ENCODE results near the gene DLG2.

Gene DLG2

DNA sequence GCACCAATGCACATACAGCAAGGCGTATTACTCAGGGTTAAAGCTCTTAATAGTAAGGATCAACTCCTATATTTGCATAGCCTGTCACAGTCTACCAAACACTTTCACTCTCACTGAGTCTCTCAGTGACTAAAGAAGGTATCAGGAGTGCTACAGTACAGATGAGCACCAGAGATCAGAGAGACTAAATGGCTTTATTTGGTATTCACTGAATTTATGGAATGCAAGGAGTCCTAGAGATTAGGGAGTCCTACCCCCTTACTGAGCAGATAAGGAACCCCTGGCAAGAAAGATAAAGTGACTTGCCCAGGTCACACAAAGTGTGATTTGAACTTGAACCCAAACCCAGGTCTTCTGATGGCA is 1944.6 kb downstream of the DLG2 start:
- no peak for DNase-seq

DNA sequence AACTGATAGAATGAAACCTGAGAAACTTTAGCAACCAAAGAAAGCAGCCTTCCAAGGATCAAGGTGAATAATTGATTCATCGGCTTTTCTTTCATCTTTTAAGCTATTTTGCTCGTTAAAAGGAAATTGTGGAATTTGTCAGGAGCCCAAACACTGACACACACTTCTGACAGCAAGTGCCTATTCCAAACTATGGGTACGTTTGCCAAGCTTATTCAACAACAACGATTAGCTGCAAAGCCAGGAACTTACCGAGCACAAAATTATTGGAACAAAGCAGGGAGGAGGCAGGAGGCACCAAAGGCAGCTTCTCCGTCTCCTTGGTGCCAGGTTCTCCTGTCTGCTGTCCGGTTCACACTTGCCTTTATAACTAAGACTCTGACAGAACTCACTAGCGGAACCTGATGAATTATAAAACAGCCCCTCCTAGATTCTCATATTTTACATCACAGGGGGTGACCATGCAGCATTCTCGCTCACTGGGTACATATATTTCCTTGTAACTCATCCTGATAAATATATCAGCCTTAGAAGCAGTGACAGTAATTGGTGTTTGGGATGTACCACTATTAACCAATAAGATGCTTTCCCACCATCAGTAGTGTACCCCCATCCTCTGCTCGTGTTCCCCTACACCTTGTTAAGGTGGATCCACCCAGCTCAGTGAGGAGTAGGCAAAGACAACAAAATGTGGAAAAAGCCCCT is 1945.1 kb downstream of the DLG2 start:
- DNase-seq, result no peak

DNA sequence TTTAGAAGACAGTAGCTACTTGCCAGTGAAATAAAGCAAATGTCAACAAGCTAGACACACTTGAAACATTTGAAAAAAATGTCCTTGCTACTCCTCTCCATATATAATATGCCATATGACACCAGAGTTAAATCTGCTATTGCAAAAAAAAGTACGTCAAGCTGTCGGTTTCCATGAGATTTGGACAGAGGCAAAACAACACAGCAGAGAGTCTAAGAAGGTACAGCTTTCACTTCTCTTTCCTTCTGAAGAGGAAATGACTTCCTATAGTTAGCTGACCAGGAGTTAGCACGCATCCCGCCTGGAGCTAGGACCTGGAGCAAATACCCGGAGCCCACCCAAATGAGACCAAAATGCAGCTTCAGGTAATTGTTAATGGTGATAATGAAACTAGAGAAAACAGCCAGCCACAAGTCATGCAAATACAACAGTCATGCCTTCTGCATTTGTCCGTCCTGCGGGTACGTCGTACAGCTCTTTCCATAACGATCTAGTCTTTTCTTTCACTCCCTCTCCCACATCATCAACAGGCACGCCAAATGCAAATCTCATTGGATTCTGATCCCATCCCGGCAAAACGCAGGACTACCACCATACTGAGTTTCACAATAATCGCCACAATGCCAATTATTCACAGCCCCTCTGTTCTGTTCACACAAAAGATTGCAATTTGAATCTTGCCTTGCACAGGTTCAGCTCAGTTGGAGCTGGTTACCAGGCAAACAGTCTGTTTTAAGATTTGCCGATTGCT is 1945.9 kb downstream of the DLG2 start:
- no peak for DNase-seq

DNA sequence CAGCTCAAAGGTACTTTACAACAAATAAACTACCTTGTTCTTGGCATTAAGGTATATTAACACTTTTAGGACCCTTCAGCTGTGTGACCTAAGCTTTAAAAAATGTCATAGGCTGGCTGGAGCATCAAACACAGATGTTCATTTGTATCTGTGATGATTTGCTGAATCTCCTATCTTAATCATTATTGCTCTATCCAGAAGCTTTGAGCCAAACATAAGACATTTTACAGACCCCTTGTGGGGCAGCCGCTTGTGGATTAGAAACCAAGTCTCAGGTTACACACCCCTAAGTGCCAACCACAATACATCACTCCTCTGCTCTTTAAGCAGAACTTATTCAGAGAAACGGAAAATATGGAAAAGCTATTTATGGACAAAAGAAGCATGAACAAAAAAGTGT is 1946.8 kb downstream of the DLG2 start:
- no peak for DNase-seq

DNA sequence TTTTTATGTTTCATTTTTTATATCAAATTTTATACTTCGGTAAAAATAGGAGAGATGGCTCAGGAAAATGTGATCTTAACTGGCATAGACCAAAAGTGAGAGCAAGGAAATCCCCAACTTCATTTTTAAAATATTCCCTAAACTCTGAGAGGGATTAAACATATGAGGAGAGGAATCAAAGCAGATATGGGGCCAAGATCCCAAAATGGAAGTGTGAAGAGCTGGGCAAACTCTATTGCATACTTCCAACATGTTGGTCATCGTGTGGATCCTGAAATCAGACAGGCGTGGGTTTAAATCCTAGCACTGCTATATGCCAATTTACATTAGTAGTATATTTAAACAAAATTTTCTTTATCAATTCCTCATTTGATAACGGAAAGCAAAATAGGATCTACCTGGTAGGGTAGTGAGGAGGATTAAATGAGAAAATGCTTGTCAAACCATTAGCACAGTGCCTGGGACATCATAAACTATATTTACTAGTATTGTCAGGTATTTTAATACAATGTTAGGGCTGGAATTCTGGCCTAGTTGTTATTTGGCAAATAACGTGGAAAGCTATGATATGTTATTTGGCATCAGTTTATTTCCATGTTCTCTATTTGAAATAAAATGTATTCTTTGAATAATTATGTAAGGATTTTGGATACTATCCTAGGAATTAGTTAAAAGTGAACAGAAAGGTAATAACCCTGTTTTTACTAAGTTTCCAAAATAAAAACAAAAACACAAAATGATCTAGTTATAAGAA is 1948.1 kb downstream of the DLG2 start:
- DNase-seq, result no peak

DNA sequence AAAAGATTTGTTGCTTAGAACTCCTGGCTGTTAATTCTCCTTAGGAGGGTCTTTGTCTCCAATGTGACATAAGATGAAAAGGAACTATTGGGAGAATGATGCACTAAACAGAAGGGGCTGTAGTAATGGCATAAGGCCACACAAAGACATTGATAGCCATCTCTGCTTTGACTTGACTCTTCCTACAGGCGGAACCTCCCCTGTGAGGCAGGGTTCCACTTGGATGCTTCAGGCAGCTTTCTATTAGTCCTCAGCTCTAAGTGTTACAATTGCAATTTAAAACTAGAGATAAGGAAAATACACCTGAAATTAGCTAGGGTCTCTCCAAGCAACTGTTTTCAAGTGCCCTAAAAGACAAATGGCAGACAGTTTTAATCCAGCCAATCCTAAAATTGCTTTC is 1949.4 kb downstream of the DLG2 start:
- DNase-seq, result no peak

DNA sequence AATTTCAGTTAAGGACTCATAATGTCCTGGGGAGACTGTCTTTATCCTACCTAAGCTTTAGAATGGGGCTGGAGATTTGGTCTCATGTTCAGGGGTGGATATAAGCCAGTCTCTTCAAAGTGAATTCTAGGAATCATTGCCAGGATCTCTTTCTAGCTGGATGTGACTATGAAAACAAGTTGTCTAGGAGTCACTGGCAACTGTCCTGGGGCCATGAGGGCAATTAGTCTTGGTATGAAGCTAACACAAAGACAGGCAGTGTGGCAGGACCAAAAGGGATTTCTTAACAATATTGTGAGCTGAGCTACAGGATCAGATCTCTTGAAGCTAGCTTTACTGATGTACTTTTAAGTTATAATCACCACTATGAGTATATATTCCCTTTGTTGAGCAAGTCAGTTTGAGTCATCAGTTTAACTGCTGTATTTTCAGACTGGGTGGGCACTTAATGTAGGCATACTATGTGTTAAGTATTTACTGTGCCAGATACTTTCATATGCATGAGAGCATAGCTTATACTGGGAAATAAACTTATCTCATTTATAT is 1951.0 kb downstream of the DLG2 start:
- no peak for DNase-seq

DNA sequence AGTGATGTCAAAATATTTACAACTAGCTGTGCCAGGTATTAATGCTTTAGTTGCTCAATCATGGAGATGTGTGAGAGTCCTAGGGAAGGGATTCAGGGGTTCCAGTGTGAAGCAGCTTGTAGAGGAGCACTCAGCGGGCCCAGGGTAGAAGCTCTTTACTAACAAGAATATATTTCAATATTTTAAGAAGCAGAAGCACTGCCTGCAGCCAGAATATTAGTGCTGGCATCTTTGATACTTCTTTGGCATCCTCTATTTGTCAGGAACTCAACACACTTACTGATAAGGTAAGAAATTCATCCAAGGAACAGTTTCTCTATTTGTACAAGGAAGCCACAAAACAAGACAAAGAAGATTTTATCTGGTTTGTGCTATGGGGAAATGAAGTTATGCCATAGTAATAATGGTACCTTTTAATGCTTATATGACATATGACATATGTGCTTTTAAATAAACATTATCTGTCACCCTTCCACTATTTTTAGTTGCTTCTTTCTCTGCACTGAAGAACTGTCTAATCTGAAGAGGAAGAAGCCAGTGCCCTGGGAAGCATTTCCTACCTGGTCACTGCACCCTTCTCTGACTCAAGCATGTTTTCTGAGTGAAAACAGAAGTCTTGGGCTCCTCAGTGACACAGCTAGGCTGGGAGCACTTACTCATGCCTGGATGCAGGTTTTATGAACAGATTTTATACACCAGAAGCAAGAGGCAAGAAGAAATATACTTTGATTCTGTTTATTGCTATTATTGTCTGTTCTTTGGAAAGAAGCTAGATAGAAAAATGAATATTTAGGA is 1952.8 kb downstream of the DLG2 start:
- no peak for DNase-seq

DNA sequence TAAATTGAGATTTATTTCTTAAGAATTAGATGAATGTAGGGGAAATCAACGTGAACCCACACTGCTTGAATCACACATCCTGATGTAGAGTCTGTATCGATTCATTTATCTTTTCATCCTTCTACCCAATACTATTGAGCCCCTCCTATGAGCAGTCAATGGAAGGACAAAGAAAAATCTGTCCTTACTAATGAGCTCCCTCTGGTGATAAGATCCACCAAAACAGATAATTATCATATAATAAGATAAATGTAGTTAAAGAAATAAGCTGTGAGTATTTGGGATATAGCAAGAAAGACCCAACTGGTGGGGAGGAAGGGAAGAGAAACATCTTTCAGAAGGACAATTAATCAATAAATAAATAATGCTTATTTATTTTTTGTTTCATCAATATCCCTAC is 1955.9 kb downstream of the DLG2 start:
- DNase-seq, result no peak

DNA sequence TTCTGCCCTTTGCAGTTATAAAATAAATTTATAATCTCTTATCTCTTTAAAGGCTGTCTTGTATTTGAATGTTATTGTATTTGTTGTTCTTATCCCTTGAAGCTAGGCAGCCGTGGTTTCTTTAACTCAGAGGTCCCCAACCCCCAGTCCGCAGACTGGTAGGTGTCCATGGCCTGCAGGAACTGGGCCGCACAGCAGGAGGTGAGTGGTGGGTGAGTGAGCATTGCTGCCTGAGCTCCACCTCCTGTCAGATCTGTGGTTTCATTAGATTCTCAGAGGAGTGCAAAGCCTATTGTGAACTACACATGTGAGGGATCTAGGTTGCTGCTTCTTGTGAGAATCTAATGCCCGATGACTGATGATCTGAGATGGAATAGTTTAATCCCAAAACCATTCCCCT is 1961.0 kb downstream of the DLG2 start:
- DNase-seq, result no peak

DNA sequence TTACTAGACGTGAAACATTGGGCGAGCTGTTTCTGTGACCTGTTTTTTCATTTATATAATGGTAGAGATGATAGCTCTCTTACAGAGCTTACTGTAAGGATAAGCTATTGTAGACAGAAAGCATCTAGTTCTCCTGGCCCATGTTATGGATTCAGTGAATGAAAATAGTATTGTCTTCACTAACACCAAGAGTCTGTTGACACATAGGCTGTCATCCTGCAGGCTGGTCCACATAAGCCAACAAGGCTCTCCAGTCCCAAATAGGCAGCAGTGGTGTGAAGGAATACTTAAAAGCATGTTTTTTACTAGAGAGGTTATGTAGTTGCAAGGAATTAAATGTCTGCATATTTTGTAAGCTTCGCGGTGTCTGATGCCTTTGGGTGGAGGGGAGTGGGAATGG is 1963.2 kb downstream of the DLG2 start:
- no peak for DNase-seq

DNA sequence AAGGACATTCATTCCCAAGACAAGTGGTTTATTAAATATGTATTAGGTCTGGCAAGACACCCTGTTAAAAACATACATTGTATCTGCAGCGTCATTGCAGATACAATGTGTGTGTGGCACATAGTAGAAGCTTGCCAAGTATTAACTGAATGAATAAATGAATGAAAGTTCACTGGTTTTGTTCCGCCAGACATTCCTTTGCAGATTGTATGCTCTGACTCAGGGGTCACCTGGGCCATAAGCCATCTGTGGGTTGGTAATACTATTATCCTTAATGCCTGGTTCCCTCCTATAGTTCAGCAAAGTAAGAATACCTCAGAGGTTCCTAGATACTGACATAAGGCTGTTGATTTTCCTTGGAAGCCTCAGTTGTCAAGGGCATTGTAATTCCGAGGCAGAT is 1963.7 kb downstream of the DLG2 start:
- DNase-seq, result no peak

DNA sequence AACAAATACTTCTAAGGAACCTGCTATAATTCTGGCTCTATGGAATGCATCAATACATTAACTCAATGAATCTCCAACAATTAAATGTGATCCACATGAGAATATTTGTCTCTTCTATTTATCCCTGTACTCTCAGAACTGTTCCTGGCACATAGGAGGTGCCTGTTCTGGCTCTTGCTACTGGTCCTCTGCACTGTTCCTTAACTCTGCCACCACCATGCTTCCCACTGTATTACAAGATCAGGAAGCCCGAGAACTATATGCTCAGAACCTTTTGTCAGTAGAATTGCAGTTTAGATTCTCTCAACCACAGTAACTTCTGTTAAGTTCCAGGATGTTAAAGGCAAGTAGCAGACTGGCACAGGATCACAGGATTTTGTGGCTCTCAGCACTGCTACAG is 1964.7 kb downstream of the DLG2 start:
- DNase-seq, result no peak

DNA sequence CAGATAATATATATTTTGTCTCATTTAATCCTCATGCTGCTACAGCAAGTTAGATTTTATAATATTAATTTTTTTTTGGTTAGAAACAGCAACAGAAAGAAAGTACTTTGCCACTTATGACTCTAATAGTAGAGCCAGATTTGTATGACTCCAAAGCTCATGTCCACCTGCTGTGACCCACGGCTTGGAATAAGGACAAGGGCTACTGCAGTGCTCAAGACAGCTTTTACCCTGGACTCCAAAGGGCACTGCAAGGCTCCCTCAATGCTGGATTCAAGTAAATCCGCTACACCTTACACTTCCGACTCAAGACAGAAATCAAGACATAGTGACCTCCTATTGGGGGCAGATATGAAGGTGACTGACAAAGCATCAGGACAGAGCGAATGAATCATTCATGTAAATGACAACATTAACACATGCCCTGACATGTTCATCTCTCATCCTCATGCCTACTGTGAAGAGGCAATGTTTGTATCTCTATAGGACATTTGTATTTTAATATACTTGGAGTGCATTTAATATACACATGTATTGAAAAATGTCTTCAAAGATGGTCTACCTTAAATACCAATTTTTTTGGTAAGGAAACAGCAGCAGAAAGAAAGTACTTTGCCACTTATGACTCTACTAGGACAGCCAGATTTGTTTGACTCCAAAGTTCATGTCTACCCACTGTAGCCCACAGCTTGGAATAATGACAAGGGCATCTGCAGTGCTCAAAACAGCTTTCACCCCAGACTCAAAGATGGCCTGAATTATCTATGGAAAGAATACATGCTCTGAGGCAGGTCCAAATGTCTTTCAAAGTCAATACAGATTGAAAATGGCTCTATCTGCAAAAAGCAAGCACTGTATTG is 1965.4 kb downstream of the DLG2 start:
- DNase-seq, result no peak

DNA sequence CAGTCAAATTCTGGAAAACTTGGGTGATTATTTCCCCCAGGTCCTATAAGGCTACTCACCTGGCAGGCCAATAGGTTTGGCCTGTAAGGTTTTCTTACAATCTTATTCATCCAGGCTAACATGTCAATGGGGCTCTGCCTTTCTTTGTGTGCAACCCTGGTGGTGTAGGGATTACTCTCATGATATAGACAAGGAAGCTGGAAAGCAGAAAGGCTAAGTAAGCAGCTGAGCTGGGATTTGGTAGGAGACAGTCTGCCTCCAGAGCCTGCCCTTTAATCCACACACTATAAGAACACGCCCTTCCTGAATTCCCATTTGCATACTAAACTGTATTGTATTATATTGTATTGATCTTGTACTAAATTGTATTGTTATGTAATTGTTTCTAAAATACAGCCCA is 1967.7 kb downstream of the DLG2 start:
- no peak for DNase-seq

DNA sequence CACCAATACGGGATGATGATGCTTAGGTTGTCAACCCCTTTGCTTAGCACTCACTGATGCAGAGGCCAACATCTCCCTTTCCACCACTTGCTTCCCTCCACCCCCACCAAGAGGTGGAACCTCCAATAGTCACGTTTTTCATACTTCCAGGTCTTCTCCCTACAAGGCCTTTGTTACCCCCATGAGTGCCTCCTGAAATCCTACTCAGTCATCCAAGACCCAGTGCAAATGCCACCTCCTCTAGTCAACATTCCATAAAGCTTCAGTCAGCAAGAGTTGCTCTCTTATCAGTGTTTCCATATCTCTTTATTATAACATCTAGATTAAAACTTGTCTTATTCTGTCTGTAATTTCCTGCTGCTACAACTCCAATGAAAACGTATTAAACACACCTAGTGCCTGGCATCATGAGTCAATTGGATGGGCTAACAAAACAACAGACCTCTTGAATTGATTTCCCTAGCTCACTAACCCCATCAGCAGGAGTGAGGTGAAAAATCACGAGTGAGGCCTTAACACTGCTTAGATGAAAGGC is 1970.3 kb downstream of the DLG2 start:
- DNase-seq, result no peak

DNA sequence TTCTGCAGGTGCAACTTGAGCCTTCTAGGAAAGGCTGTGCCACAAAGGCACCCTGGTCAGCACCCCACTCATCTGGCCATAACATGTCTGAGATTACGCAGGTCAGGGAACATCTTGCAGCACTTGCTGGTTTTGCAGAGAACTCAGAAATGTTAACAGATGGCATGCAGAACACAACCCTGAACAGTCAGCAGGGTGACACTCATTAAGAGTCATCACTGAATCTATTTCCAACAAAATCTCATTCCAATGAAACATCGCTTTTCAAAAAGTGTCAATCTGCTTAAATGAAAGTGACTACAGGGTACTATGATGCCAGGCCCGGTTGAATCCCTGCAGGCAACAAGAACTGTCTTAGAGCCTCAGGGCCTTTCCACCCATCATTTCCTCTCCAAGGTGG is 1971.2 kb downstream of the DLG2 start:
- DNase-seq, result no peak

DNA sequence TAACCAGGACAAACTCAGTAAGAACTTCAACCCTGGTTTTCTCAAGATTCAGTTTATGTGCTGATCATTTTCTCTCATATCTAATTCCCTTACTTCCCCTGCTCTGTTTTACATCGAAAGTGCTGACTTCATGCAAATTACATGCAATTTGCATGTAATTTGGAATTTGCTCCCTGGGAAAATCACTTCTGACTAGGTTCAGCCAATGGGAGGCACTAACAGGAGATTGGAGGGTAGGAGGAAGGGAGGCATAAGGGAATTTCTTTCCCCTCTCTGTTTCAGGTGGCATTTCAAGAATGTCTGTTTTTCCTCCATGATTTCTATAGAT is 1977.7 kb downstream of the DLG2 start:
- DNase-seq, result no peak

DNA sequence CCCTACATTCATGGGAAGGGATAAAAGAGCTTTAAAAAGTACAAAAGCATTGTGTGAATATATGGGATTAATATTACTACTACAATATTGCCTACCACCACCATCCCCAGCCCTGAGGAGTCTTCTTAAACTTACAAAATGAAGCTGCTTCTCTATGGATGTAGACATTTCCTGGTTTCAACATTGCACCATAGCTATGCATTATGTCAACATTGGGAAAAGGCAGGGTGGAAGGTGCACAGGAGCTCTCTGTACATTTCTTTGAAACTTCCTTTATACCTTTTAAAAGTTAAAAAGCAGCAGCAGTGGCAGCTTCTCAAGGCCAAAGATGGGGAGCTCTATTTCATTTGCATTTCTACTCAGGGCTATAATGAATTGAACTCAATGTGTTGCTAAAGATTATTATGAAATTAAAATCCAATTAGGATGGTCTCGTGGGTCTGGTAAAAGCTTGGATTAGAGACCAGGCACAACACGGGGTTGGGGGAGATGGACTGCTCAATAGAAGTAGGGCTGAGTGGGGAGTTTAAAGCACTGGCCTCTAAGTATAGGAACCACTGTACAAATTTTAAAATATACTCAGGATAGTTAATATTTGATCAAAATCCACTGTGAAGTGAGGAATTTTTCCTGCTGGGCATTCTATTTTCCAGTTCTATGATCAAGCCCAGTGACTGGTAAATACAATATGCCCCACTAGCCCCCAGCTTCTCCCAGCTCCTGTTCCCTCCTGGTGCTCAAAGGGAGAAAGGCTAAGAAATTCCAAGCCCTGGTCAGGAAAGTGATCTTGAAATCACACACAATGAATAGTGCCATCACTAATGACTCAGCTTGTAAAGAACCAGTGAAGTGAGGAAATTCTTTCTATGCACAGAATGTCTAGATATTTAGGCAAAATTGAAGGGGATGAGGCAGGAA is 1978.3 kb downstream of the DLG2 start:
- no peak for DNase-seq

DNA sequence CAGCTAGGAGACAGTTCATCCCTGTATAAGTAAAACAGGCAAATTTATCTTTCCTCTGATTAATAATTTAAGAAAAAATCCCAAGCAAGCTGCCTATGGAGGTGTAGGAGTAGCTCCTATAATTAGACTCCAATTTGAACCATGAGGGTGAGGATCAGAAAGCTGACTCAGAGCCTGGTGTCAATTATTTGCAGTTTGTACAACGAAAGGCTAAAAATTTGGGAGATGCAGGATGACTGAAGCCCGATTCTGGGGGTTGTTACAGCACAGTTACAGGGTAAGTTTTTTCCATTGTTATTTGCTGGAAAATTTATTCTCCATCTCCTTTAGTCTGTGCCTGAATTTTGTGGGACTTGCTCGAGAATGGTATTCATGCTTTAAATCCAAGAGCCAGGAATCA is 1981.6 kb downstream of the DLG2 start:
- DNase-seq, result no peak

DNA sequence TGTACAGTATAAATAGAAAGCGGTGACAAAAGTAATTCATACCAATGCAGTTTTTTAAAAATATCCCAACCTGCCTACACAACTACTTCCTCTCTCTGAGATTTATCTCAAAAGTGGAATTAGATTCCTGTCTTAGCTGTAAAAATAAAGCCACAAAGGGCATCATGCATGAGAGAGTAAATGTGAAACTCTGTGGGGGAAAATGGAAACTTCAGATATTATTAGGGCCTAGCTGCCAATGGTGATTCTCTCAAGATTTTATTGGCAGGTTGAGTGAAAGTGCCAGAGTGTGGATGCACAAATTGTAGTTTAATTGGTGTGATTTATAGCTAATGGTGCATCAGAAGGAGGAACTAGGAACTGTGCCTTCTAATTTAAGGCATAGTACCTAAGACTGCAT is 1984.0 kb downstream of the DLG2 start:
- DNase-seq, result no peak

Data from cerebellar nuclear complex (tissue), 1 donor.